ENCODE measurements around the gene ZRANB1. TPM values are rescaled to one million over a fixed set of nuclear protein-coding genes. Genes with fewer than 3 reads are reported as not detected.

Gene ZRANB1
- total RNA-seq, 1 donor from 2014 or later, result 18.7 TPM

- peaks cover 12% of the 10 kb centered on the region for H3K4me1 ChIP-seq
- H3K27me3 ChIP-seq (ENCODE audit: low read depth), result no peaks in the 10 kb centered on the region
- H3K4me3 ChIP-seq, result no peak overlapping the region
- ATAC-seq, result peak; percentile 21 to 46
- no peak overlapping the region for H3K27ac ChIP-seq
- TF ChIP-seq CTCF (IDR thresholded peaks at IDR 0.05), result no peak
- H3K36me3 ChIP-seq, result peaks cover 58% of the 10 kb centered on the region
- no peaks in the 10 kb centered on the region for H3K9me3 ChIP-seq
- DNase-seq, result no peak
- intact Hi-C loops (cut with DNase I), result no loop called here
Measured at GRCh38 chr10:124975977-124976514, 34.1 kb downstream of the ZRANB1 start.

- TF ChIP-seq CTCF (IDR thresholded peaks at IDR 0.05), result no peak
- H3K27ac ChIP-seq, result no peak overlapping the region
- ATAC-seq (no peak), DNase-seq (no peak)
- H3K4me1 ChIP-seq, result peaks cover 7% of the 10 kb centered on the region
- H3K27me3 ChIP-seq (ENCODE audit: low read depth), result no peaks in the 10 kb centered on the region
- intact Hi-C loops (cut with DNase I), result no loop called here
- H3K9me3 ChIP-seq, result no peaks in the 10 kb centered on the region
- no peak overlapping the region for H3K4me3 ChIP-seq
- H3K36me3 ChIP-seq, result peaks cover 59% of the 10 kb centered on the region
Measured at GRCh38 chr10:124977161-124977560, 35.2 kb downstream of the ZRANB1 start.

- DNase-seq (no peak), ATAC-seq (peak; percentile 31 to 43)
- Histone ChIP-seq H3K4me1 (peaks cover 7% of the 10 kb centered on the region), H3K9me3 (no peaks in the 10 kb centered on the region), H3K27ac (no peak overlapping the region), H3K27me3 (ENCODE audit: low read depth) (no peaks in the 10 kb centered on the region), H3K4me3 (no peak overlapping the region), H3K36me3 (peaks cover 62% of the 10 kb centered on the region)
- intact Hi-C loops (cut with DNase I), result no loop called here
- no peak for TF ChIP-seq CTCF (IDR thresholded peaks at IDR 0.05)
Measured at GRCh38 chr10:124977648-124978375, 35.9 kb downstream of the ZRANB1 start.

GRCh38 chr10:124978376-124978725 is 36.4 kb downstream of the ZRANB1 start:
- peaks cover 62% of the 10 kb centered on the region for H3K36me3 ChIP-seq
- no peak for DNase-seq
- no peak for TF ChIP-seq CTCF (IDR thresholded peaks at IDR 0.05)

GRCh38 chr10:124983321-124983720 is 41.4 kb downstream of the ZRANB1 start:
- no peak for ATAC-seq
- Histone ChIP-seq H3K4me1 (no peaks in the 10 kb centered on the region), H3K9me3 (no peaks in the 10 kb centered on the region), H3K27ac (no peak overlapping the region), H3K4me3 (no peak overlapping the region), H3K36me3 (peaks cover 83% of the 10 kb centered on the region), H3K27me3 (ENCODE audit: low read depth) (no peaks in the 10 kb centered on the region)
- intact Hi-C loops (cut with DNase I), result no loop called here
- no peak for DNase-seq
- no peak for TF ChIP-seq CTCF (IDR thresholded peaks at IDR 0.05)

More at GRCh38 chr10:124978376-124978725, 36.4 kb downstream of the ZRANB1 start:
- intact Hi-C loops (cut with DNase I), result no loop called here
- no peak for ATAC-seq
- Histone ChIP-seq H3K27me3 (ENCODE audit: low read depth) (no peaks in the 10 kb centered on the region), H3K27ac (no peak overlapping the region), H3K4me3 (no peak overlapping the region), H3K9me3 (no peaks in the 10 kb centered on the region), H3K4me1 (peaks cover 7% of the 10 kb centered on the region)

Measured in lower lobe of right lung (tissue), 2 donors.